Activated CD4-positive, alpha-beta memory T cell treated with anti-CD3 and anti-CD28 coated beads for 36 hours (primary cell): ENCODE measurements around the gene BCOR. TPM values are rescaled to one million over a fixed set of nuclear protein-coding genes. Genes with fewer than 3 reads are reported as not detected.

Experiments used
- CTCF ChIA-PET: fragments of 350-600 bp; sonication (Branson Sonifier 250); formaldehyde crosslinking; loops from one replicate; lab custom pipeline; 2021; ENCODE audit warnings: antibody characterized with exemption, inconsistent platforms; lab: Charles Lee
- POLR2A ChIA-PET: fragments of 350-600 bp; sonication (Branson Sonifier 250); formaldehyde crosslinking; loops from one replicate; lab custom pipeline; 2021; ENCODE audit warnings: antibody characterized with exemption; lab: Charles Lee
- DNase-seq: peaks from one replicate; pipeline ENCODE4 v3.0.0-alpha.2; 2020
- H3K27ac Mint-ChIP-seq: one replicate; pipeline ENCODE4 v1.8.0; 2021; ENCODE audit warnings: mixed read lengths
- H3K27me3 Mint-ChIP-seq: one replicate; pipeline ENCODE4 v1.8.0; 2021; ENCODE audit warnings: mixed read lengths
- H3K36me3 Mint-ChIP-seq: one replicate; pipeline ENCODE4 v1.8.0; 2021; ENCODE audit warnings: mixed read lengths
- H3K4me1 Mint-ChIP-seq: one replicate; pipeline ENCODE4 v1.8.0; 2021; ENCODE audit warnings: low read depth, mixed read lengths
- H3K4me3 Mint-ChIP-seq: one replicate; pipeline ENCODE4 v1.8.0; 2021; ENCODE audit warnings: mild to moderate bottlenecking, mixed read lengths
- H3K9me3 Mint-ChIP-seq: one replicate; pipeline ENCODE4 v1.8.0; 2021; ENCODE audit warnings: mixed read lengths
- intact Hi-C: fragments of 100-400 bp; cut with micrococcal nuclease; formaldehyde crosslinking; loops from one replicate; pipeline ENCODE4 v1.15.1; 2023
- total RNA-seq, 2 experiments: library from RNA; stranded (reverse); gene quantifications; one replicate each; pipeline ENCODE4 v1.2.3, GENCODE V29; 2021

BCOR gene
- 10 to 100 TPM; 33.7 to 35.0 TPM for total RNA-seq

DNA sequence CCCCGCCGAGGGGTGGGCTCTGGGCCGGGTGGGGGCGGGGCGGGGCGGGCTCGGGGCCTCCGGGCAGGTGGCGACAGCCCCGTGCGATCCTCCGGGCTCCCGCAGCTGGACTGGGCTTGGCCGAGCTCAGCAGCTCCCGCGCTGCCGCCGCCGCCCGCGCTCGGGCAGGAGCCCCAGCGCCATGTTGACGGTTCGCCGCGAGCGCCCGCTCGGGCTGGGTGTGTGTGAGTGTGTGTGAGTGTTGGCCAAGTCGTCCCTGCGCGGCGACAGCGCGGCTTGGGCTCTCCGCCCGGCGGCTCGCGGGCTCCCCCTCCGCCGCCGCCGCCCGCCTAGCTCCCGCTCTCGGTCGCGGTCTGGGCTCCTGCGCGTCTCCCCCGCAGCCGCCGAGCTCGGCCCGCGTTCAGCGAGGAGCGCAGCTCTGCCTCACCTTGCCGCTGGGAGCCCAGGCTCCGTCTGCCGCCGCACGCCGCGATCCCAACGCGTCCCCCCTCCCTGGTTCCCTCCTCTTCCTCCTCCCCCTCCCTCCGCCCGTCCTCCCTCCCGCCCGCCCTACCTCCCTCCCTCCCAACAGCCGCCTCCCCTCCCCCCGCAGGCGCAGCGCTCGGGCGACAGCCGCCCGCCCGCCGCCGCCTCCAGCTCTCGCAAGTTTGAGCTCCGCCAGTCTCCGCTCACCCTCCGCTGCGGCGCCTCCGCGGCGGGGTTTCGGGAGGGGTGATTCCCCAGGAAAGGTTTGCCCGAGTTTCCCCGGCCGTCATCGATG, at the start of gene BCOR:
Gene BCOR, minus strand, starts transcription at position 455 of the 760 bp plus-strand sequence. CDS start 20,029 bp downstream, outside the sequence.
- Mint-ChIP-seq H3K4me3 (peak within 1 kb of the TSS; percentile 81), H3K9me3 (no peaks in the 10 kb centered on the region), H3K4me1 (peaks cover 22% of the 10 kb centered on the region), H3K27ac (peak within 1 kb of the TSS; percentile 86), H3K36me3 (peaks cover 4% of the 10 kb centered on the region), H3K27me3 (no peaks in the 10 kb centered on the region)
- peak; percentile 82 for DNase-seq
- intact Hi-C loops, result loop anchor here (1.0 to 10.0 kb wide), 9 partner anchors 9 to 325 kb away; no protein-coding TSS in a partner anchor
- CTCF ChIA-PET, result interaction anchor here (1.8 to 2.3 kb wide), 2 partner anchors 71 to 80 kb away, joined by 4 to 8 read pairs; no protein-coding TSS in a partner anchor
- POLR2A ChIA-PET, result interaction anchor here (0.8 to 2.7 kb wide), 12 partner anchors 8 to 238 kb away, joined by 3 to 14 read pairs (median 6); no protein-coding TSS in a partner anchor

DNA sequence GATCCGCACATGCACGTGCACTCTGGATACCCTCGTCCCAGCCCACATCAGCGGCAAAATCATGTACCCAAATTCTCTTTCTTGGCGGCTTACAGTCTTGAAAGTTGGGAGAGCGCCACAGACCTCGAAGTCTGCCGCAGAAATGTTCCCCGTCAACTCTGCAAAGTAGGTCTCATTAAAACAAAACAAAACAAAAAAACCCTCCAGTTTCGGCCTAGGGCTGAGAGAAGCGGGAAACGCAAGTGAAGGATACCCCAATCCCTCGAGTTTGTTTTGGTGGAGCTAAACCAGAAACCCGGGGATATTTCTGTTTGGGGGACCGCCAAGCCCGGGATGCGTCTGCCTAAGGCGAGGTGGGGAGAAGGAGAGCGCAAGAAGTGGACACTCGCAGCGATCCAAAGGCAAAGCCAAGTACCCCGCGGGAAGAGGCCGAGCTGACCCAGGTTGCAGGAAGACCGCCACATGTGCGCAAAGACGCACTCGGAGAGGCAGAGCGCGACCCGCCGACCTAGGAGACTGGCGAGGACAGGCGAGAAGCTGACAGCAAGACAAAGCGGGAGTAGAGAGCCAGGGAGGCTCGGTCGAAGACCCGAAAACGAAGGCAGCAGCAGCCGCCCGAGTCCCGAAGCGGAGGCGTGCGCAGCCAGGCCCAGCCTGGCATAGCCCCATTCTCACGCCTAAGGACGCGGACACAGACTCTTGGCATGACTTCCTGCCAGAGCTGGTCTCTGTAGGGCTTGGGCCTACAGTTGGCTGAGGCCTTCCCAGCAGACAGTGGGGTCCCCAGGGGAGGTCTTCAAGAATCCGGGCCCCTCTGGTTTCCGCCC, 49.6 kb upstream of the BCOR start:
- Mint-ChIP-seq H3K27me3 (no peaks in the 10 kb centered on the region), H3K9me3 (no peaks in the 10 kb centered on the region), H3K27ac (no peak overlapping the region), H3K4me3 (no peak overlapping the region), H3K36me3 (no peaks in the 10 kb centered on the region), H3K4me1 (peaks cover 4% of the 10 kb centered on the region)
- no peak for DNase-seq
- POLR2A ChIA-PET, result interaction anchor here (0.5 kb wide), 1 partner anchor 263 kb away, joined by 3 read pairs; no protein-coding TSS in a partner anchor
- CTCF ChIA-PET, result no interaction called here
- intact Hi-C loops, result no loop called here

DNA sequence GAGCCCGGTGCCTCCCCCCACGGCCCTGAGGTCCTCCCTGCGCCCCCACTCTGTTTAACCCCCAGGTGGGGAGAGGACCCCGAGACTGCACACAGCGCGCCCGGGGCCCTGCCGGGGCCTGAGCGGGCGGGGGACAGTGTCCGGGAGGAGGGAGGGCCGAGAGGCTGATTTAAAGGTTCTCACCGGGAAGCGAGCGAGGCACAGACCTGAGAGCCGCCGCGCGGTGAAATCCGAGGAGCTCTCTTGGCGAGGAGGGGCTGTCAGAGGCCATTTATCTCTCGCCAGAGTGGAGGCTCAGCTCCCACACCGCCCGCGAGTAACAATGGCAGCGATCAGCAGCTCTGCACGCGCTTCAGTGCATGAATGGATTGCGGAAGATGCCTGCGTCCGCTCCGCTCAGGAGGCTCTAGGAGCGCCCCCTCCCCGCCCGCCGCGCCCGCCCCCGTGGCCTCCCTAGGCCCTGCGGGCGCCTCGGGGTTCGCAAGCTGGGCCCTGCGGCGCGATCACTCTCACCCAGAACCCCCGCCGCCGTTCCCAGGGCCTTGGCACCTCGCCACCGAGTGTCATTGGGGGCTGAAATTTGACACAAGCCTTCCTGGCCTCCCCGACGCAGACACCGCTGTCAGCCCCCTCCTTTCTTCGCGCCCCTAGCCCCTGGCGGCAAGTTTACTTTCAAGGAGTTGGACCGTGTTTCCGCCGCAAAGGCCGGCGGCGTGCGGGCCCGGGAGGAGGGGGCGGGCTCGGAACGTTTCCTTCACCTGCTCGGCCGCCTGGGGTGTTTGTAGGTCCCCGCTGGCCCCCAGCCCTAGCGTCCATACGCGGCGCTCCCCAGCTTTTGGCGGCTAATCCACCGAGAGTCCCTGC, 48.7 kb upstream of the BCOR start:
- peaks cover 4% of the 10 kb centered on the region for H3K4me1 Mint-ChIP-seq
- no peak overlapping the region for H3K27ac Mint-ChIP-seq
- H3K4me3 Mint-ChIP-seq, result peak overlapping the region; percentile 26
- DNase-seq, result peak; percentile 46
- POLR2A ChIA-PET, result interaction anchor here (0.5 kb wide), 1 partner anchor 262 kb away, joined by 3 read pairs; no protein-coding TSS in a partner anchor
- no peaks in the 10 kb centered on the region for H3K27me3 Mint-ChIP-seq
- no peaks in the 10 kb centered on the region for H3K9me3 Mint-ChIP-seq
- no peaks in the 10 kb centered on the region for H3K36me3 Mint-ChIP-seq
- CTCF ChIA-PET, result interaction anchor here (1.0 kb wide), 1 partner anchor 39 kb away, joined by 3 read pairs; no protein-coding TSS in a partner anchor
- intact Hi-C loops, result no loop called here

DNA sequence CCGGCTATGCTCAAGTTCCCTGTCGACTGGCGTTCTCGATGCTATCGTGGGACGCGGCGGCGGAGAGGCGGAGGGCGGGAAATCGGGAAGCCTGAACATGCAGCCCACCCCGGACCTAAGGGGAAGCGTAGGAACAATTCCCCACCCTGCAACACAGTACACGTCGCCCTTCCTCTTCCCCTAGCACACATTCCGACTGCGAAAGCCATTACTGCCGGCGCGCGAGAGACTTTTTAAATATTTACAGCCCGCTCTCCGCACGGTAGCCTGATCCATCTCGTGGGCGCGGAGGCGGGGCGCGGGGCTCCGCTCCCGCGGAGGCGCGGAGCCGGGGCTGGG, 48.1 kb upstream of the BCOR start:
- no peak for DNase-seq
- Mint-ChIP-seq H3K4me3 (peak overlapping the region; percentile 26), H3K27me3 (no peaks in the 10 kb centered on the region), H3K27ac (no peak overlapping the region), H3K9me3 (no peaks in the 10 kb centered on the region), H3K4me1 (peaks cover 4% of the 10 kb centered on the region), H3K36me3 (no peaks in the 10 kb centered on the region)
- ChIA-PET CTCF (interaction anchor here (1.0 kb wide), 1 partner anchor 38 kb away, joined by 3 read pairs; no protein-coding TSS in a partner anchor), POLR2A (no interaction called here)
- intact Hi-C loops, result no loop called here

DNA sequence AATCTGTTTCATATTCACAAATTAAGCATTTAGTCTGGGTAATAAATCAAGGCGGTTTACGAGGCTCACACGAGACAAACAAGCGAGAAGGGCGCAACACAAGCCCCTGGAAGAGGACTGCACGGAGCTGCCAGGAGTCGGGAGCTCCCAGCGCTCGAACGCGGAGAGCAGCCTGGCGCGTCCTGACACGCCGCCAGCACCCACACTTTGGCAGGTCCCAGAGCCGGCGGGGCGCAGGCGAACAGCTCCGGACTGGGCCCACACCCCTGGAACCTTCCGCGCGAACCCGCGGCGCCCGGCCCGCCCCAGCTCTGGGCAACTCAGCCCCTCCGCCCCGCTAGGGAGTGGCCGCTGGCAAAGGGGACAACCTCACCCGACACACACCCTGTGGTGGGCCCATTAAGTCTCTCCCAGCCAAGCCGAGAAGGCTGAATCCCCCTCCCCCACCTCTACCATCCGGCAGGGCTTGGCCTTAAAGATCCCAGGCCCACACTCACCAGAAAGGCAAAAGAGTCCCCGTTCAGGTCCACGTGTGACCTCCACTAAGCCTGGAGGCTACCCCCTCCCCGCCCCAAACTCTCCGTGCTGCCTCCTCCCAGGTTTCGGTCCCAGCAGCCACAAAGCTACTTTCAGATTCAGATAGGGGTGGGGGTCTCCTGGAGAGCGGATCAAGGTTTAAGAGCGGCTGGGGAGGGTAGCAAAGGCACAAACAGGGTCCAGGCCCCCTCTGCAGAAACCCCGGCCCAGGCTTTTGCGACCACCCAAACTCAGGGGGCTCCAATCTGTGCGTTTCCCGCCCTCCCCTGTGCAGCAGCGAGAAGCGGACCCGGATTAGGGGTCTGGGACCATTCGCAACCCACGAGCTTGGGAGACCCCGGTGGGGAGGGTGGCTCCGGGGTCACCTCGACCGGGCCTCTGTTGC, 47.5 kb upstream of the BCOR start:
- no peak overlapping the region for H3K4me3 Mint-ChIP-seq
- intact Hi-C loops, result no loop called here

DNA sequence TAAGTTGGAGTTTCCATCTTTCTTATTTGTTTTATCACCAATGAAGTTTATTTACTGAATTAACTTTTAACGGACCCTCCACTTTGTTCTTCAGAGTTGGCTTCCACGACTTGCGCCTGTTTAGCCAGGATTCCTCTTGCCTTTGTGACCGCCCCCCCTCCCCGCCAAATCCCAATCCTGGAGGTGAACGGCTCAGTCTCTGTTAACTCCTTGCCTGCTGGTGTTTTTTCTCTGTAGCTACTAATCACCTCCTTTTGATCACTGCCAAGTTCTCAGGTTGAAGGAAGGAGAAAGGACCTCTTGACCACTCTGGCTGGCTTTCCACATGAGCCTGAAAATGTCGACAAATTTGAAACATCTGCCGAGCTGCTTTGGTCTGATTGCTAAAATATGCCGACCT, 46.8 kb upstream of the BCOR start:
- Mint-ChIP-seq H3K36me3 (no peaks in the 10 kb centered on the region), H3K27me3 (no peaks in the 10 kb centered on the region), H3K4me1 (peaks cover 4% of the 10 kb centered on the region), H3K4me3 (no peak overlapping the region), H3K9me3 (no peaks in the 10 kb centered on the region), H3K27ac (no peak overlapping the region)
- intact Hi-C loops, result no loop called here
- ChIA-PET CTCF (no interaction called here), POLR2A (no interaction called here)
- DNase-seq, result no peak

More for the DNA sequence above, 47.5 kb upstream of the BCOR start:
- Mint-ChIP-seq H3K9me3 (no peaks in the 10 kb centered on the region), H3K27me3 (no peaks in the 10 kb centered on the region), H3K4me1 (peaks cover 4% of the 10 kb centered on the region), H3K36me3 (no peaks in the 10 kb centered on the region), H3K27ac (no peak overlapping the region)
- CTCF ChIA-PET, result no interaction called here
- DNase-seq, result no peak
- POLR2A ChIA-PET, result no interaction called here

DNA sequence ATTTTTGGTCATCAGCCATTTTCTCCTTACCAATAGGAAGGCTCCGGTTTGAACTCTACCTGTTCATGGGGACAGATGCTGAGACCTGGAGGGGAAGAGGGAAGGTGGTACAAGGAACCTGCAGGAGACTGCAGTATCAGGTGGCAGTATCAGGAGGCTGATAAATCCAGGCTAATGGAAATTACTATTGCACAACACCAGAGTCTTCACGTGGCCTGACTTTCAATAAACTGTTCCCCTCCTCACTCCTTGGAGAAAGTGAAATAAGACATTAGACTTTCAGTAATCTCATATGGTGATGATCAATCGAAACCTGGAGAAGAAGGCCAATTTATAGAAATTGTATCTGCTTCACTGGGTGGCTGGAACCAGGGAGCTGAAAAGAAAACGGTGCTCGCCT, 46.2 kb upstream of the BCOR start:
- Mint-ChIP-seq H3K27ac (no peak overlapping the region), H3K36me3 (no peaks in the 10 kb centered on the region), H3K4me1 (peaks cover 4% of the 10 kb centered on the region), H3K4me3 (no peak overlapping the region), H3K27me3 (no peaks in the 10 kb centered on the region), H3K9me3 (no peaks in the 10 kb centered on the region)
- ChIA-PET POLR2A (no interaction called here), CTCF (no interaction called here)
- intact Hi-C loops, result no loop called here
- DNase-seq, result no peak

DNA sequence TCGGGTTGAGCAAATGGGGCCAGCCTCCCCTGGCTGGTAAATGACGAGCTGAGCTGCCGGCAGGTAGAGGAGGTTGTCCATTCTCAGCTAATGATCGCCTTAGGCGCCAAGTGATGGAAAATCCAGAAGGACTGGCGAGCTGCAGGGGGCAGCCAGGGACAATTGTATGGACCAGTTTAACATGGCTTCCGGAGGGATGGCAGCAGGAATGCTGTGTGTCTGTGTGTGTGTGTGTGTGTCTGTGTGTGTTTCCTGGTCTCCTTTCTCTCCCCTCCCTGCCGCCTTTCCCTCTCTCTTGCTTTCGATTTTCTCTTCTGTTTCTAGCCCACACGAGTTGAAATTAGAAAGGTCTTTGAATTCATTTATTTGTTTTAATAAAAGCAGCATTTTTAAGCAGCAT, 45.2 kb upstream of the BCOR start:
- ChIA-PET CTCF (no interaction called here), POLR2A (no interaction called here)
- H3K9me3 Mint-ChIP-seq, result no peaks in the 10 kb centered on the region
- no peak overlapping the region for H3K27ac Mint-ChIP-seq
- DNase-seq, result no peak
- intact Hi-C loops, result no loop called here
- H3K4me3 Mint-ChIP-seq, result no peak overlapping the region
- H3K27me3 Mint-ChIP-seq, result no peaks in the 10 kb centered on the region
- H3K4me1 Mint-ChIP-seq, result peaks cover 4% of the 10 kb centered on the region
- no peaks in the 10 kb centered on the region for H3K36me3 Mint-ChIP-seq

DNA sequence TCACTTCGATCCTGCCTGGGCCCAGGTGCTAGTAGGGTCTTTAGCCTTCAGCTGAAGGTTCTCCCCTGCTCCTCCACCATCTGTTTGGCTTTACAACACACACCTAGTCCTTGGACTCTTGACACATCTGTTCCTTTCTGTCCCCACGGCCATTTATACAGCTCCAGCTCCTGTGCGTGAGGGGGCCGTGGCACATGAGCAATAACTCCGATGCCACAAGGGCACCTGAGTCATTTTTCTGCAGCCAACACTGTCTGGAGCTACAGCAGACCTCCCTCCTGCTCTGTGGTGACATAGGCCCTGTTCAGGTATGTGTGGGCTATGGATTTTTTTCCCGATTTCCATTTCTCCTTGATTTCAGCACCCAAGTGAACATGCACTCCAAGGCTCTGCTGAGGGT, 44.7 kb upstream of the BCOR start:
- Mint-ChIP-seq H3K27me3 (no peaks in the 10 kb centered on the region), H3K36me3 (no peaks in the 10 kb centered on the region), H3K4me1 (peaks cover 4% of the 10 kb centered on the region), H3K4me3 (no peak overlapping the region), H3K9me3 (no peaks in the 10 kb centered on the region), H3K27ac (no peak overlapping the region)
- CTCF ChIA-PET, result no interaction called here
- DNase-seq, result no peak
- intact Hi-C loops, result no loop called here
- POLR2A ChIA-PET, result no interaction called here

DNA sequence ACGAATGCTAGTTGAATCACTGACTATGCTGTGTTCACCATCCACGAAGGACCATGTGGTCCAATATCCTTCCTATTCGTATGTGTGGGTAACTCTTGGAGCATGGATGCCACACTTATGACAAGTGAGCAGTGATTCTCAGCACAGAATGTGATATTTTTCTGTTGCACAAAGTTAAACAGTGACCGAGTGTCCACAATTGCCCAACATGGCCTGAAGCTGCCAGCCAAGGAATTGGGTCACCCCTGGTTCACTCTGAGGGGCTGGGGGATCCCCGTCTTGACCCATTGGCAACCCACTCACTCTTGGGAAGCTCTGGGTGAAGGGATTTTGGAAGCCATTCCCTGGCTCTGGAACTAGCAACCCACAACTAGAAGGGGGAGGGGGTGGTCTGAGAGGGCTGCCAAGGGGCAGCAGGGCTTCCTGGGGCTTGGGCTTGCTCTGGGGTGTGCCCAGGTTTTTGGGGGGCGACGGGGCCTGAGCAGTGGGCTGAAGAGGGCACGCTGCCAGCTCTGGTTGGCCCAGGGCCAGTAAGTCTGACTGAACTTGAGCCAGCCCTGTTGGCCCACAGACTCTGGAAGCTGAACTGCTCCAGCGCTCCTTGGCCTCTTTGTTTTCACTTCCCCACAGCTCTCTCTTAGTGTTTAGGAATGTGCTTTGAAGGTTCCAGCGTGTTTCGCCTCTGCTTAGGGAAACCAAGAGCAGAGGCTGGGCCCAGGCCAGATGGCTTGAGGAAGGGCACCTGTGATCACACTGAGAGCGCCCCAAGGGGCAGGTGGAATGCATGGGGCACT, 43.1 kb upstream of the BCOR start:
- no peak overlapping the region for H3K4me3 Mint-ChIP-seq
- ChIA-PET POLR2A (no interaction called here), CTCF (no interaction called here)
- no peaks in the 10 kb centered on the region for H3K36me3 Mint-ChIP-seq
- H3K4me1 Mint-ChIP-seq, result no peaks in the 10 kb centered on the region
- intact Hi-C loops, result no loop called here
- H3K27me3 Mint-ChIP-seq, result no peaks in the 10 kb centered on the region
- H3K27ac Mint-ChIP-seq, result no peak overlapping the region
- no peak for DNase-seq
- H3K9me3 Mint-ChIP-seq, result no peaks in the 10 kb centered on the region
